HG02943 (cell line): Measurements from ENCODE around the gene STYXL1.

Source experiments
- ATAC-seq: cut with Tn5 transposase; IDR thresholded peaks from one replicate; pipeline ENCODE4 v1.9.1; 2021; ENCODE audit warnings: mild to moderate bottlenecking, low read depth, moderate library complexity; ENCODE audit not compliant: unreplicated experiment

The STYXL1 gene

GRCh38 chr7:75982306-75983064 lies 65.3 kb downstream of the STYXL1 start:
- ATAC-seq: no peak

GRCh38 chr7:75981453-75982305 lies 66.1 kb downstream of the STYXL1 start:
- no peak for ATAC-seq

GRCh38 chr7:75981203-75981452 lies 66.7 kb downstream of the STYXL1 start:
- ATAC-seq: no peak

- no peak for ATAC-seq
Observed at GRCh38 chr7:75980430-75981202, 67.2 kb downstream of the STYXL1 start.

- ATAC-seq: no peak
Observed at GRCh38 chr7:75979759-75980429, 67.9 kb downstream of the STYXL1 start.

- no peak for ATAC-seq
Observed at GRCh38 chr7:75977743-75978142, 70.1 kb downstream of the STYXL1 start.

GRCh38 chr7:75971961-75972763 lies 75.6 kb downstream of the STYXL1 start:
- no peak for ATAC-seq

GRCh38 chr7:75971309-75971960 lies 76.4 kb downstream of the STYXL1 start:
- no peak for ATAC-seq

GRCh38 chr7:75969704-75970498 lies 77.9 kb downstream of the STYXL1 start:
- ATAC-seq: no peak

GRCh38 chr7:75969182-75969581 lies 78.6 kb downstream of the STYXL1 start:
- no peak for ATAC-seq

- ATAC-seq: no peak
Observed at GRCh38 chr7:75968561-75969001, 79.2 kb downstream of the STYXL1 start.

GRCh38 chr7:75968012-75968411 lies 79.8 kb downstream of the STYXL1 start:
- ATAC-seq: no peak

- no peak for ATAC-seq
Observed at GRCh38 chr7:75967487-75967997, 80.3 kb downstream of the STYXL1 start.

- no peak for ATAC-seq
Observed at GRCh38 chr7:75967055-75967454, 80.7 kb downstream of the STYXL1 start.

- ATAC-seq: no peak
Observed at GRCh38 chr7:75966190-75966961, 81.4 kb downstream of the STYXL1 start.

- ATAC-seq: no peak
Observed at GRCh38 chr7:75965617-75966016, 82.2 kb downstream of the STYXL1 start.

- ATAC-seq: no peak
Observed at GRCh38 chr7:75963381-75963995, 84.3 kb downstream of the STYXL1 start.
